HepG2 (cell line): ENCODE results near the gene LDLRAD4. TPM values are rescaled to one million over a fixed set of nuclear protein-coding genes. Genes with fewer than 3 reads are reported as not detected.
A peak's percentile ranks its signal among the peaks of the same experiment; 100 is the strongest.

Source experiments
- ARID5B ChIP-seq: IDR thresholded peaks from 2 replicates; pipeline ENCODE4 v1.4.0; 2020; ENCODE audit warnings: mild to moderate bottlenecking, missing genetic modification reagents
- ARNT ChIP-seq: fragments of 450-650 bp; IDR thresholded peaks from 2 replicates; pipeline ENCODE4 v1.6.1; 2017
- CHCHD3 ChIP-seq: sonication (generic); formaldehyde crosslinking; IDR thresholded peaks from 2 replicates; pipeline ENCODE4 v1.8.0; 2022; ENCODE audit warnings: mild to moderate bottlenecking, missing genetic modification reagents, moderate library complexity
- CREB3 ChIP-seq: sonication (generic); formaldehyde crosslinking; IDR thresholded peaks from 2 replicates; pipeline ENCODE4 v1.5.0; 2020; ENCODE audit warnings: missing genetic modification reagents
- ERF ChIP-seq: IDR thresholded peaks from 2 replicates; pipeline ENCODE4 v1.6.1; 2018; ENCODE audit warnings: missing biosample characterization, missing genetic modification reagents
- HES4 ChIP-seq: sonication (generic); formaldehyde crosslinking; IDR thresholded peaks from 2 replicates; pipeline ENCODE4 v1.9.0; 2021; ENCODE audit warnings: mild to moderate bottlenecking, missing genetic modification reagents, borderline replicate concordance
- HOXA7 ChIP-seq: sonication (generic); formaldehyde crosslinking; IDR thresholded peaks from 2 replicates; pipeline ENCODE4 v1.8.1; 2022; ENCODE audit warnings: mild to moderate bottlenecking, missing genetic modification reagents, moderate library complexity
- HOXD1 ChIP-seq: sonication (generic); formaldehyde crosslinking; IDR thresholded peaks from 2 replicates; pipeline ENCODE4 v1.5.0; 2020; ENCODE audit warnings: missing genetic modification reagents
- MZF1 ChIP-seq: sonication (generic); formaldehyde crosslinking; IDR thresholded peaks from 2 replicates; pipeline ENCODE4 v1.8.1; 2023; ENCODE audit warnings: mild to moderate bottlenecking, missing genetic modification reagents, borderline replicate concordance
- NR2C2 ChIP-seq: sonication (generic); formaldehyde crosslinking; IDR thresholded peaks from 2 replicates; pipeline ENCODE4 v1.4.0; 2020; ENCODE audit warnings: missing genetic modification reagents, mild to moderate bottlenecking, moderate library complexity, borderline replicate concordance
- POGZ ChIP-seq: sonication (generic); formaldehyde crosslinking; IDR thresholded peaks from 2 replicates; pipeline ENCODE4 v1.4.0; 2020; ENCODE audit warnings: mild to moderate bottlenecking, missing genetic modification reagents
- PPARG ChIP-seq: conservative IDR thresholded peaks from 2 replicates; pipeline ENCODE4 v1.6.1; 2016; ENCODE audit warnings: missing biosample characterization, missing genetic modification reagents
- SAP130 ChIP-seq: IDR thresholded peaks from 2 replicates; pipeline ENCODE4 v1.6.1; 2016; ENCODE audit warnings: low read depth
- SIN3B ChIP-seq: fragments of 150-350 bp; IDR thresholded peaks from 2 replicates; pipeline ENCODE4 v1.6.1; 2014; ENCODE audit warnings: low read length
- SRSF9 ChIP-seq: fragments of 200-400 bp; formaldehyde crosslinking; IDR thresholded peaks from 2 replicates; pipeline ENCODE4 v1.6.1; 2018; ENCODE audit warnings: borderline replicate concordance, mild to moderate bottlenecking, low read depth, low read length; ENCODE audit not compliant: insufficient read depth, poor library complexity, severe bottlenecking
- TCF7L2 ChIP-seq: IDR thresholded peaks from 2 replicates; pipeline ENCODE4 v1.6.1; 2011; ENCODE audit warnings: mild to moderate bottlenecking, low read depth, low read length, moderate library complexity
- TFAP4 ChIP-seq: sonication (generic); IDR thresholded peaks from 2 replicates; pipeline ENCODE4 v1.6.1; 2016; ENCODE audit warnings: low read depth, borderline replicate concordance
- ZBTB49 ChIP-seq: sonication (generic); formaldehyde crosslinking; IDR thresholded peaks from 2 replicates; pipeline ENCODE4 v1.4.0; 2020; ENCODE audit warnings: missing genetic modification reagents, borderline replicate concordance
- ZNF331 ChIP-seq: sonication (generic); formaldehyde crosslinking; IDR thresholded peaks from 2 replicates; pipeline ENCODE4 v1.4.0; 2020; ENCODE audit warnings: missing genetic modification reagents
- ZNF816 ChIP-seq: sonication (generic); formaldehyde crosslinking; IDR thresholded peaks from 2 replicates; pipeline ENCODE4 v1.8.0; 2022; ENCODE audit warnings: missing genetic modification reagents, mild to moderate bottlenecking, borderline replicate concordance
- polyA plus RNA-seq, 8 experiments: library from polyadenylated mRNA; depleted of rRNA in 3 of 8; stranded (reverse) in 7 of 8; unstranded in 1 of 8; fragments of >200 nt; fragmentation: Illumina TruSeq in 4 of 8; extraction: Trizol in 4 of 8; gene quantifications; 2 replicates each; pipeline versions ENCODE4 v1.2.1 to v1.2.3, GENCODE V29; 2011 to 2016; ENCODE audit warnings: low read depth in 4 of 8, missing spikeins in 1 of 8, mixed read lengths in 1 of 8; ENCODE audit not compliant: insufficient read depth in 1 of 8
- total RNA-seq, 5 experiments: library from RNA; depleted of rRNA; stranded (reverse); fragments of >200 nt; fragmentation: Illumina TruSeq; extraction: Trizol; gene quantifications; 2 replicates each; pipeline ENCODE4 v1.2.3, GENCODE V29; 2016; ENCODE audit warnings: low read depth in 1 of 5

Gene LDLRAD4
- total and polyA plus RNA-seq, 2 of the 13 experiments (the other 11 are each of a cell fraction or from before 2014, with no cell fraction given): 13.6 to 20.9 TPM

- TF ChIP-seq ARID5B (CRISPR knock-in tag): peak; percentile 93
- TF ChIP-seq CREB3 (CRISPR knock-in tag): no peak
- TF ChIP-seq SRSF9: no peak
- peak; percentile 89 for TF ChIP-seq HOXD1 (CRISPR knock-in tag)
- no peak for TF ChIP-seq MZF1
- TF ChIP-seq SIN3B: no peak
- no peak for TF ChIP-seq CHCHD3
- TF ChIP-seq ERF (CRISPR knock-in tag): peak; percentile 84
- no peak for TF ChIP-seq ZBTB49 (CRISPR knock-in tag)
- TF ChIP-seq ZNF331: peak; percentile 84
- TF ChIP-seq SAP130: peak; percentile 90
- no peak for TF ChIP-seq ARNT
- TF ChIP-seq NR2C2 (CRISPR knock-in tag): peak; percentile 62; the same call in 1 of the 2 replicates
- peak; percentile 48; the same call in 1 of the 2 replicates for TF ChIP-seq TFAP4
- TF ChIP-seq ZNF816: peak; percentile 42; the same call in 1 of the 2 replicates
- TF ChIP-seq POGZ (CRISPR knock-in tag): peak; percentile 79
- TF ChIP-seq HES4 (CRISPR knock-in tag): no peak
- TF ChIP-seq HOXA7 (CRISPR knock-in tag): no peak
- TF ChIP-seq TCF7L2: peak; percentile 53; the same call in 1 of the 2 replicates
- peak; percentile 82 for TF ChIP-seq PPARG (CRISPR knock-in tag)
These were observed 323.3 kb downstream of the LDLRAD4 start (continued) for GRCh38 chr18:13541621-13542519.
